Measurements from ENCODE around the gene IFIT1B. TPM values are rescaled to one million over a fixed set of nuclear protein-coding genes. Genes with fewer than 3 reads are reported as not detected.

Gene IFIT1B
- total RNA-seq, 1 experiment from 2014 or later: not detected

GRCh38 chr10:89364531-89364930 is 13.3 kb upstream of the IFIT1B start:
- DNase-seq (ENCODE audit: low spot score): no peak
- H3K9me3 Mint-ChIP-seq: peaks cover 6% of the 10 kb centered on the region
- POLR2A ChIA-PET: no interaction called here
- no peak for ATAC-seq
- CTCF ChIA-PET: interaction anchor here (0.8 to 1.2 kb wide), 2 partner anchors 25 to 157 kb away, joined by 3 read pairs; partner anchors contain the start of gene CH25H
- peaks cover 12% of the 10 kb centered on the region for H3K4me1 Mint-ChIP-seq
- H3K4me3 Mint-ChIP-seq: no peak overlapping the region
- H3K27me3 Mint-ChIP-seq (ENCODE audit: low read depth): no peaks in the 10 kb centered on the region
- TF ChIP-seq KAT7 (CRISPR knock-in tag; IDR thresholded peaks at IDR 0.05; ENCODE audit: borderline replicate concordance): no peak
- TF ChIP-seq ETV6 (CRISPR knock-in tag; IDR thresholded peaks at IDR 0.05): no peak
- TF ChIP-seq FOXP1 (CRISPR knock-in tag; IDR thresholded peaks at IDR 0.05; ENCODE audit: borderline replicate concordance): no peak
- TF ChIP-seq ZNF121 (CRISPR knock-in tag; IDR thresholded peaks at IDR 0.05): no peak
- TF ChIP-seq, protein P1, sequence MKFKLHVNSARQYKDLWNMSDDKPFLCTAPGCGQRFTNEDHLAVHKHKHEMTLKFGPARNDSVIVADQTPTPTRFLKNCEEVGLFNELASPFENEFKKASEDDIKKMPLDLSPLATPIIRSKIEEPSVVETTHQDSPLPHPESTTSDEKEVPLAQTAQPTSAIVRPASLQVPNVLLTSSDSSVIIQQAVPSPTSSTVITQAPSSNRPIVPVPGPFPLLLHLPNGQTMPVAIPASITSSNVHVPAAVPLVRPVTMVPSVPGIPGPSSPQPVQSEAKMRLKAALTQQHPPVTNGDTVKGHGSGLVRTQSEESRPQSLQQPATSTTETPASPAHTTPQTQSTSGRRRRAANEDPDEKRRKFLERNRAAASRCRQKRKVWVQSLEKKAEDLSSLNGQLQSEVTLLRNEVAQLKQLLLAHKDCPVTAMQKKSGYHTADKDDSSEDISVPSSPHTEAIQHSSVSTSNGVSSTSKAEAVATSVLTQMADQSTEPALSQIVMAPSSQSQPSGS (CRISPR knock-in tag; IDR thresholded peaks at IDR 0.05; ENCODE audit: borderline replicate concordance, low read depth): no peak
- no peak for TF ChIP-seq ZNF416 (CRISPR knock-in tag; IDR thresholded peaks at IDR 0.05)
- TF ChIP-seq ZNF232 (CRISPR knock-in tag; IDR thresholded peaks at IDR 0.05): no peak
- TF ChIP-seq, protein P2, sequence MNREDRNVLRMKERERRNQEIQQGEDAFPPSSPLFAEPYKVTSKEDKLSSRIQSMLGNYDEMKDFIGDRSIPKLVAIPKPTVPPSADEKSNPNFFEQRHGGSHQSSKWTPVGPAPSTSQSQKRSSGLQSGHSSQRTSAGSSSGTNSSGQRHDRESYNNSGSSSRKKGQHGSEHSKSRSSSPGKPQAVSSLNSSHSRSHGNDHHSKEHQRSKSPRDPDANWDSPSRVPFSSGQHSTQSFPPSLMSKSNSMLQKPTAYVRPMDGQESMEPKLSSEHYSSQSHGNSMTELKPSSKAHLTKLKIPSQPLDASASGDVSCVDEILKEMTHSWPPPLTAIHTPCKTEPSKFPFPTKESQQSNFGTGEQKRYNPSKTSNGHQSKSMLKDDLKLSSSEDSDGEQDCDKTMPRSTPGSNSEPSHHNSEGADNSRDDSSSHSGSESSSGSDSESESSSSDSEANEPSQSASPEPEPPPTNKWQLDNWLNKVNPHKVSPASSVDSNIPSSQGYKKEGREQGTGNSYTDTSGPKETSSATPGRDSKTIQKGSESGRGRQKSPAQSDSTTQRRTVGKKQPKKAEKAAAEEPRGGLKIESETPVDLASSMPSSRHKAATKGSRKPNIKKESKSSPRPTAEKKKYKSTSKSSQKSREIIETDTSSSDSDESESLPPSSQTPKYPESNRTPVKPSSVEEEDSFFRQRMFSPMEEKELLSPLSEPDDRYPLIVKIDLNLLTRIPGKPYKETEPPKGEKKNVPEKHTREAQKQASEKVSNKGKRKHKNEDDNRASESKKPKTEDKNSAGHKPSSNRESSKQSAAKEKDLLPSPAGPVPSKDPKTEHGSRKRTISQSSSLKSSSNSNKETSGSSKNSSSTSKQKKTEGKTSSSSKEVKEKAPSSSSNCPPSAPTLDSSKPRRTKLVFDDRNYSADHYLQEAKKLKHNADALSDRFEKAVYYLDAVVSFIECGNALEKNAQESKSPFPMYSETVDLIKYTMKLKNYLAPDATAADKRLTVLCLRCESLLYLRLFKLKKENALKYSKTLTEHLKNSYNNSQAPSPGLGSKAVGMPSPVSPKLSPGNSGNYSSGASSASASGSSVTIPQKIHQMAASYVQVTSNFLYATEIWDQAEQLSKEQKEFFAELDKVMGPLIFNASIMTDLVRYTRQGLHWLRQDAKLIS (CRISPR knock-in tag; IDR thresholded peaks at IDR 0.05; ENCODE audit: borderline replicate concordance): no peak
- TF ChIP-seq, protein P3, sequence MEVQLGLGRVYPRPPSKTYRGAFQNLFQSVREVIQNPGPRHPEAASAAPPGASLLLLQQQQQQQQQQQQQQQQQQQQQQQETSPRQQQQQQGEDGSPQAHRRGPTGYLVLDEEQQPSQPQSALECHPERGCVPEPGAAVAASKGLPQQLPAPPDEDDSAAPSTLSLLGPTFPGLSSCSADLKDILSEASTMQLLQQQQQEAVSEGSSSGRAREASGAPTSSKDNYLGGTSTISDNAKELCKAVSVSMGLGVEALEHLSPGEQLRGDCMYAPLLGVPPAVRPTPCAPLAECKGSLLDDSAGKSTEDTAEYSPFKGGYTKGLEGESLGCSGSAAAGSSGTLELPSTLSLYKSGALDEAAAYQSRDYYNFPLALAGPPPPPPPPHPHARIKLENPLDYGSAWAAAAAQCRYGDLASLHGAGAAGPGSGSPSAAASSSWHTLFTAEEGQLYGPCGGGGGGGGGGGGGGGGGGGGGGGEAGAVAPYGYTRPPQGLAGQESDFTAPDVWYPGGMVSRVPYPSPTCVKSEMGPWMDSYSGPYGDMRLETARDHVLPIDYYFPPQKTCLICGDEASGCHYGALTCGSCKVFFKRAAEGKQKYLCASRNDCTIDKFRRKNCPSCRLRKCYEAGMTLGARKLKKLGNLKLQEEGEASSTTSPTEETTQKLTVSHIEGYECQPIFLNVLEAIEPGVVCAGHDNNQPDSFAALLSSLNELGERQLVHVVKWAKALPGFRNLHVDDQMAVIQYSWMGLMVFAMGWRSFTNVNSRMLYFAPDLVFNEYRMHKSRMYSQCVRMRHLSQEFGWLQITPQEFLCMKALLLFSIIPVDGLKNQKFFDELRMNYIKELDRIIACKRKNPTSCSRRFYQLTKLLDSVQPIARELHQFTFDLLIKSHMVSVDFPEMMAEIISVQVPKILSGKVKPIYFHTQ (CRISPR knock-in tag; IDR thresholded peaks at IDR 0.05): no peak
- no peak for TF ChIP-seq ZNF425 (CRISPR knock-in tag; conservative IDR thresholded peaks at IDR 0.05)
- no peak for TF ChIP-seq TEAD1 (CRISPR knock-in tag; IDR thresholded peaks at IDR 0.05)
- TF ChIP-seq RELA (CRISPR knock-in tag; IDR thresholded peaks at IDR 0.05; ENCODE audit: borderline replicate concordance): no peak
- TF ChIP-seq, protein P4, sequence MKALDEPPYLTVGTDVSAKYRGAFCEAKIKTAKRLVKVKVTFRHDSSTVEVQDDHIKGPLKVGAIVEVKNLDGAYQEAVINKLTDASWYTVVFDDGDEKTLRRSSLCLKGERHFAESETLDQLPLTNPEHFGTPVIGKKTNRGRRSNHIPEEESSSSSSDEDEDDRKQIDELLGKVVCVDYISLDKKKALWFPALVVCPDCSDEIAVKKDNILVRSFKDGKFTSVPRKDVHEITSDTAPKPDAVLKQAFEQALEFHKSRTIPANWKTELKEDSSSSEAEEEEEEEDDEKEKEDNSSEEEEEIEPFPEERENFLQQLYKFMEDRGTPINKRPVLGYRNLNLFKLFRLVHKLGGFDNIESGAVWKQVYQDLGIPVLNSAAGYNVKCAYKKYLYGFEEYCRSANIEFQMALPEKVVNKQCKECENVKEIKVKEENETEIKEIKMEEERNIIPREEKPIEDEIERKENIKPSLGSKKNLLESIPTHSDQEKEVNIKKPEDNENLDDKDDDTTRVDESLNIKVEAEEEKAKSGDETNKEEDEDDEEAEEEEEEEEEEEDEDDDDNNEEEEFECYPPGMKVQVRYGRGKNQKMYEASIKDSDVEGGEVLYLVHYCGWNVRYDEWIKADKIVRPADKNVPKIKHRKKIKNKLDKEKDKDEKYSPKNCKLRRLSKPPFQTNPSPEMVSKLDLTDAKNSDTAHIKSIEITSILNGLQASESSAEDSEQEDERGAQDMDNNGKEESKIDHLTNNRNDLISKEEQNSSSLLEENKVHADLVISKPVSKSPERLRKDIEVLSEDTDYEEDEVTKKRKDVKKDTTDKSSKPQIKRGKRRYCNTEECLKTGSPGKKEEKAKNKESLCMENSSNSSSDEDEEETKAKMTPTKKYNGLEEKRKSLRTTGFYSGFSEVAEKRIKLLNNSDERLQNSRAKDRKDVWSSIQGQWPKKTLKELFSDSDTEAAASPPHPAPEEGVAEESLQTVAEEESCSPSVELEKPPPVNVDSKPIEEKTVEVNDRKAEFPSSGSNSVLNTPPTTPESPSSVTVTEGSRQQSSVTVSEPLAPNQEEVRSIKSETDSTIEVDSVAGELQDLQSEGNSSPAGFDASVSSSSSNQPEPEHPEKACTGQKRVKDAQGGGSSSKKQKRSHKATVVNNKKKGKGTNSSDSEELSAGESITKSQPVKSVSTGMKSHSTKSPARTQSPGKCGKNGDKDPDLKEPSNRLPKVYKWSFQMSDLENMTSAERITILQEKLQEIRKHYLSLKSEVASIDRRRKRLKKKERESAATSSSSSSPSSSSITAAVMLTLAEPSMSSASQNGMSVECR (CRISPR knock-in tag; IDR thresholded peaks at IDR 0.05; ENCODE audit: borderline replicate concordance): no peak
- TF ChIP-seq, protein P5, sequence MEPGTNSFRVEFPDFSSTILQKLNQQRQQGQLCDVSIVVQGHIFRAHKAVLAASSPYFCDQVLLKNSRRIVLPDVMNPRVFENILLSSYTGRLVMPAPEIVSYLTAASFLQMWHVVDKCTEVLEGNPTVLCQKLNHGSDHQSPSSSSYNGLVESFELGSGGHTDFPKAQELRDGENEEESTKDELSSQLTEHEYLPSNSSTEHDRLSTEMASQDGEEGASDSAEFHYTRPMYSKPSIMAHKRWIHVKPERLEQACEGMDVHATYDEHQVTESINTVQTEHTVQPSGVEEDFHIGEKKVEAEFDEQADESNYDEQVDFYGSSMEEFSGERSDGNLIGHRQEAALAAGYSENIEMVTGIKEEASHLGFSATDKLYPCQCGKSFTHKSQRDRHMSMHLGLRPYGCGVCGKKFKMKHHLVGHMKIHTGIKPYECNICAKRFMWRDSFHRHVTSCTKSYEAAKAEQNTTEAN (CRISPR knock-in tag; IDR thresholded peaks at IDR 0.05): no peak
- no peak for TF ChIP-seq ZNF219 (CRISPR knock-in tag; IDR thresholded peaks at IDR 0.05; ENCODE audit: borderline replicate concordance)
- TF ChIP-seq ESRRA (CRISPR knock-in tag; IDR thresholded peaks at IDR 0.05; ENCODE audit: borderline replicate concordance): no peak
- TF ChIP-seq RORB (CRISPR knock-in tag; IDR thresholded peaks at IDR 0.05): no peak
- no peak overlapping the region for H3K27ac Mint-ChIP-seq
- no peaks in the 10 kb centered on the region for H3K36me3 Mint-ChIP-seq

Measured in WTC11 (cell line).